G401.6 (cell line): Measurements from ENCODE around the gene MTHFD1L.
"Not testable (repeated sequence)": the region's sequence is repeated elsewhere in the genome, so short reads cannot be mapped to it uniquely, and the experiment has no call there.

Experiments
- FAIRE-seq: peaks from 2 replicates; lab custom pipeline; 2012; peaks lifted over from hg19 to GRCh38; lab: Jason Lieb, UNC

MTHFD1L gene

GRCh38 chr6:151043944-151044343 is 178.4 kb downstream of the MTHFD1L start:
- no peak for FAIRE-seq

GRCh38 chr6:151044465-151045441 is 179.3 kb downstream of the MTHFD1L start:
- no peak for FAIRE-seq

DNA sequence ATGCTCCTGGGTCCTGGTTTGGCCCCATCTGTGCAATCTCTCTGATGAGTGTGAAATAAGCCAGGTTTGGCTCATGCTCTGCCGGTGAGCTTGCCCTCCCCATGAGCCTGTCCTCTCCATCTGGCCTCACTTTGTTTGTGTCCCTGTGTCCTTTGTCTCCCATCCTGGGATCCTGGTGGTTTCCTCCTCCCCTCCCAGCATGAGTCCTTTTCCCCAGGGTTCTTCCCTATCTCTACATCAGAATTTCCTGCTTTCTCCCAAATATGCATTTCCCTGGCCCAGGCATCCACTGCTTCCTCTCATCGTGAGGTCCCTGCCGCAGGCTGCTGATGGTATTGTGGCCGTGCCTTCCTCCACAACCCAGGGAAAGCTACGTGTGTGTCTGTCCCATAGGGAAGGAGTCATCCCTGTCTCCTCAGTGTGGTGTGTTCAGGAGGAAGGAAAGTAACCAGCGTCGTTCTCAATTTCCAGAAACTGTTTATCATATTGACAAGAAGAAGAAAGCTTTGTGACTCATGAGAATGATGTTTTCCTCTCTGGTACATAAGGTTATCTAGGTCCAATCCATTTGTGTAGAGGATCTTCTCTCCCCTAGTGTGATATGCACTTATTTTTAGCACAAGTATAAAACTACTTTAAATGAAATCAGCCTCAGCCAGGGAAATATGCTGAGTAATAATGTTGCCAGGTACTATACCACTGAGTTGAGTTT is 180.2 kb downstream of the MTHFD1L start:
- FAIRE-seq, result not testable (repeated sequence)

GRCh38 chr6:151051164-151051563 is 185.7 kb downstream of the MTHFD1L start:
- no peak for FAIRE-seq

DNA sequence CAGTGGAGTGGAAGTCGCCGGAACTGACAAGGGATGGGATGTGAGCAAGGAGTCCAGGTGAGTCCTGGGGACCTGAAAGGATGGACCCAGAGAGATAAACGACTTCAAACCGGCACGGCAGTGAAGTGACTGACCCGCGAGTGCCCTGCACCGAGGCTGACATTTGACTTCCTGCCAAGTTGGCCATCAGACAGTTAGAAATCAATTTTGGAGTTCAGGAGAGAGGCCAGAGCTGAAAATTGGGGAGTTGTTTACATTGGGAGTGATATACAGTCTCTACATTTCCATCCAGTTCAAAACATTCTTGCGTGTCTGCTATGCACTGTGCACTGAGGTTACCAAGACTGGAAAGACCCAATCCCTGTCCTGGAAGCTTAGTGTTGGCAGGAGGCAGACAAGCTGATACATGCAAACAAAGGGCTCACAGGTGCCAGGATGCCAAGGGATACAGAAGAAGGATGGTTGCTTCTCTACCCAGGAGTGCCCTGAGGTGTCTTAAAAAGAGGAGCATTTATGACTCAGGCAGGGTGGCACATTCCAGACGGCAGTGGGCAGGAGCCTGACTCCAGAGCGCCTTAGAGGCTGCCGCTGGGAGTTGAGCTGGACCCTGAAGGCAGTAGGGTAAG is 186.6 kb downstream of the MTHFD1L start:
- FAIRE-seq, result no peak

DNA sequence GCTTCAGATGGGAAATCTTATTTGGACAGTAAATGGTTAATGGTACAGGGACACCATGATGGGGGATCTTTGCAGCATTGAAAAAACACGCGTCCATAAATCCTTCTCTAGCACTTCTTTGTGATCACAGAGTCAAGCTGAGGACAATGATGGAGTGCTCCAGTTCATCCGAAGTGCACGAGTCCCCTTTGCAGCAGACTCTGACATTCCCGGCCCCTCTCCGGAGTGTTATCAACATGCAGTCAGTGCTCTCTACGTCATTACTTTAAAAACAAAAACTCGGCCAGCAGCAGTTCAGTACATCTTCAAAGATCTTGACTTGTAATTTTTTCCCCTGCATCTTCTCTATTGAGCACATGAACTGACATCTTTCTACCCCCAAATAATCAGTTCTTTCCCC is 188.8 kb downstream of the MTHFD1L start:
- FAIRE-seq, result no peak

GRCh38 chr6:151056230-151056907 is 190.9 kb downstream of the MTHFD1L start:
- no peak for FAIRE-seq

DNA sequence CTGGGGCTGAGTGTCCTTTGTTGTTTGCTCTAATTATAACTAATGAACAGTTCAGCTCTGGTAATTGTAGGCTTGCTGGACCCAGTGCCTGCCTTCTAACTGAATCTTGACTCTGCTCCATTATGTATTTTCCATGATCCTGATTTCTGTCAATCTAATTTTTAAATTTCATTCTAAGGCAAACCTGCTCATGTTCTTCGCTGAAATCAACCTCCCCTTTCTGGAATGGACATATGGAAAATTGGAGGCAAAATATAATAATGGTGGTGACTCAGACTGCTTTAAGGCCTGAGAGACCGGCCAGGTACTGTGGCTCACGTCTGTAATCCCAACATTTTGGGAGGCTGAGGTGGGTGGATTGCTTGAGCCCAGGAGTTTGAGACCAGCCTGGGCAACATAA is 191.6 kb downstream of the MTHFD1L start:
- no peak for FAIRE-seq

DNA sequence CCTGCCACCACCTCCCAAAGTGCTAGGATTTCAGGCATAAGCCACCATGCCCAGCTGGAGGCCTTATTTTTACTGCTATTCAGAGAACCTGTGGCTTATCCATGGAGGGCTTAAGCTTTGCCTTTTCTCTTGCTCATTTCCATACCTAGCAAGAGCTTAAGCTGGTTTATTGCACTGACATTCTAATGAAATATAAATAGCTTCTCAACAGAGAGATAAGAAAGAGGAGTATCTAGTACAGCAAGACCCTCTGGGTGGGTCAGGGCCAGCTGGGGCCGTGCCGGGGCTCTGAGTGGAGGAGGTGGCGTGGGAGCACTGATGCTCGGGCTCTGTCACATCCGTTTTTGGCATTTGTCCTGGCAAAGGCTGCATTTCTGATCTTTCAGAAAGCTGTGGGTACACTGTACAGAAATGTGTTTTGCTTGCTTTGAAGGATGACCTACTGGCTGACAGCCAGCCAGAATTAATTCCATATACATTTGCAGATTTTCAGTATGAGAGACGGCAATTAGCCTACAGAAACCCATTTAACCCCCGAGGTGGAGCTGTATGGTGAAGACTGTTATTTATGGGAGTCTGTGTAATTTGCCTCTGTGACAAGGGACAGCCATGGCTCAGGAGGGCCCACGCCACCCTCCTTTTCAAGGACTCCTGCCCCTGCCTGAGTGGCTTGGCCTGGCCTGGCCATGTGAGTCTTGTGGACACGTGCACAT is 192.7 kb downstream of the MTHFD1L start:
- FAIRE-seq, result no peak

GRCh38 chr6:151059612-151060095 is 194.2 kb downstream of the MTHFD1L start:
- FAIRE-seq, result no peak

- FAIRE-seq, result no peak
Measured at GRCh38 chr6:151060096-151060765, 194.7 kb downstream of the MTHFD1L start.

- FAIRE-seq, result no peak
Measured at GRCh38 chr6:151060766-151061531, 195.4 kb downstream of the MTHFD1L start.

GRCh38 chr6:151063352-151063751 is 197.8 kb downstream of the MTHFD1L start:
- FAIRE-seq, result no peak

DNA sequence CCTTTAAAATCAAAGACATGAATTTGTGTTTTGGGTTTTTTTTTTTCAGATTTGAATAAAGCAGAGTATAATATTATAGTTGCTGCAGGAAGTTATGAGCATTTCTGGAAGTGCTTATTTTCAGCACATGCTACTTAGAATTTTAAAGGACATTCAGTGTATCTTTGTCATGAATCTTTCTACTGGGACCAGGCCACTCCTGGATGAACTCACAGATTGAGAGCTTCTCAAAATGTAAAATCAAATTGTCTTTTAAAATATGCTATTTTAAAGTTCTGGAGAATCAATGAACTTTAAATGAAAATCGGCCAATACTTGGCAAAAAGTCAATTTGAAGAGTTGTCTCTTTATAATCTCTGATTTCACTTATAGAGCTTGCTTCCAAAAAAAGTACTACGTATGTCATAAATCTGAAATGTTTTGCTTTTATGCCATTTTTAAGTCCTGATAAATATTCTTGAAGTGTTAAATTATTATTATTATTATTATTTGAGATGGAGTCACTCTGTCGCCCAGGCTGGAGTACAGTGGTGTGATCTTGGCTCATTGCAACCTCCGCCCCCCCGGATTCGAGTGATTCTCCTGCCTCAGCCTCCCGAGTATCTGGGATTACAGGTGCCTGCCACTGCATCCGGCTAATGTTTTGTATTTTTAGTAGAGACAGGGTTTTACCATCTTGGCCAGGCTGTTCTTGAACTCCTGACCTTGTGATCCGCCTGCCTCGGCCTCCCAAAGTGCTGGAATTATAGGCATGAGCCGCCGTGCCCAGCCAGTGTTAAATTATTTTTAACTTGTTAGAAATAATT is 198.5 kb downstream of the MTHFD1L start:
- FAIRE-seq, result no peak

- no peak for FAIRE-seq
Measured at GRCh38 chr6:151065027-151065815, 199.7 kb downstream of the MTHFD1L start.

- no peak for FAIRE-seq
Measured at GRCh38 chr6:151067684-151068596, 202.4 kb downstream of the MTHFD1L start.

- no peak for FAIRE-seq
Measured at GRCh38 chr6:151068761-151069312, 203.3 kb downstream of the MTHFD1L start.
